CD4-positive, alpha-beta T cell treated with Interleukin-4 for 4 hours (primary cell): Measurements from ENCODE around the gene ATCAY.
"Not testable (repeated sequence)": the region's sequence is repeated elsewhere in the genome, so short reads cannot be mapped to it uniquely, and the experiment has no call there.

ENCODE experiments used
- DNase-seq: peaks from one replicate; pipeline ENCODE4 v3.0.0-alpha.2; 2020

Gene ATCAY

GRCh38 chr19:3857449-3858003, 23.0 kb upstream of the ATCAY start:
- no peak for DNase-seq

- DNase-seq, result no peak
These were observed 20.0 kb upstream of the ATCAY start for GRCh38 chr19:3860499-3860898.

GRCh38 chr19:3862826-3863500, 17.5 kb upstream of the ATCAY start:
- no peak for DNase-seq

- no peak for DNase-seq
These were observed 16.8 kb upstream of the ATCAY start for GRCh38 chr19:3863648-3864047.

- DNase-seq, result no peak
These were observed 13.4 kb upstream of the ATCAY start for GRCh38 chr19:3866910-3867638.

- DNase-seq, result no peak
These were observed 12.3 kb upstream of the ATCAY start for GRCh38 chr19:3867971-3868769.

GRCh38 chr19:3868770-3869456, 11.6 kb upstream of the ATCAY start, which contains the start of gene ZFR2:
Gene ZFR2 (minus strand): TSS chr19:3869038. CDS start chr19:3869017, 21 bp downstream.
- DNase-seq, result no peak

- DNase-seq, result no peak
These were observed 7.3 kb upstream of the ATCAY start for GRCh38 chr19:3873151-3873550.

GRCh38 chr19:3874695-3875094, 5.8 kb upstream of the ATCAY start:
- not testable (repeated sequence) for DNase-seq

- DNase-seq, result no peak
These were observed 829 bp upstream of the ATCAY start for GRCh38 chr19:3879656-3880055.

GRCh38 chr19:3881272-3882040, 971 bp downstream of the ATCAY start:
- DNase-seq, result no peak

GRCh38 chr19:3882041-3882384, 1.5 kb downstream of the ATCAY start:
- no peak for DNase-seq

GRCh38 chr19:3890591-3890990, 10.1 kb downstream of the ATCAY start:
- DNase-seq, result no peak

GRCh38 chr19:3893509-3894179, 13.2 kb downstream of the ATCAY start:
- no peak for DNase-seq

GRCh38 chr19:3894959-3895358, 14.5 kb downstream of the ATCAY start:
- not testable (repeated sequence) for DNase-seq

GRCh38 chr19:3895788-3896187, 15.3 kb downstream of the ATCAY start:
- DNase-seq, result no peak

- no peak for DNase-seq
These were observed 17.5 kb downstream of the ATCAY start for GRCh38 chr19:3897936-3898335.

GRCh38 chr19:3898426-3898825, 17.9 kb downstream of the ATCAY start:
- DNase-seq, result no peak

GRCh38 chr19:3899531-3900294, 19.2 kb downstream of the ATCAY start:
- DNase-seq, result no peak

- DNase-seq, result no peak
These were observed 22.0 kb downstream of the ATCAY start for GRCh38 chr19:3902317-3902973.
